ENCODE data around the gene PHC3. TPM values are rescaled to one million over a fixed set of nuclear protein-coding genes. Genes with fewer than 3 reads are reported as not detected.

Gene PHC3
- total RNA-seq, 2 experiments from 2014 or later, result 39.6 to 41.4 TPM

GRCh38 chr3:170056710-170057454 lies 124.7 kb downstream of the PHC3 start:
- Mint-ChIP-seq H3K4me3 (peak overlapping the region; percentile 5), H3K36me3 (no peaks in the 10 kb centered on the region), H3K9me3 (no peaks in the 10 kb centered on the region), H3K27ac (no peak overlapping the region), H3K27me3 (no peaks in the 10 kb centered on the region), H3K4me1 (peaks cover 35% of the 10 kb centered on the region)
- no peak for DNase-seq

- no peak overlapping the region for H3K4me3 Mint-ChIP-seq
- peaks cover 35% of the 10 kb centered on the region for H3K4me1 Mint-ChIP-seq
- no peaks in the 10 kb centered on the region for H3K27me3 Mint-ChIP-seq
- peak; percentile 18 for DNase-seq
- no peaks in the 10 kb centered on the region for H3K36me3 Mint-ChIP-seq
- H3K27ac Mint-ChIP-seq, result no peak overlapping the region
- no peaks in the 10 kb centered on the region for H3K9me3 Mint-ChIP-seq
Observed at GRCh38 chr3:170055209-170055608, 126.3 kb downstream of the PHC3 start.

GRCh38 chr3:170054204-170054603 lies 127.3 kb downstream of the PHC3 start:
- Mint-ChIP-seq H3K27me3 (no peaks in the 10 kb centered on the region), H3K4me3 (no peak overlapping the region), H3K9me3 (no peaks in the 10 kb centered on the region), H3K27ac (no peak overlapping the region), H3K36me3 (no peaks in the 10 kb centered on the region), H3K4me1 (peaks cover 35% of the 10 kb centered on the region)
- DNase-seq, result no peak

GRCh38 chr3:170052398-170052797 lies 129.1 kb downstream of the PHC3 start:
- H3K4me1 Mint-ChIP-seq, result peaks cover 23% of the 10 kb centered on the region
- no peak for DNase-seq
- no peak overlapping the region for H3K27ac Mint-ChIP-seq
- no peaks in the 10 kb centered on the region for H3K36me3 Mint-ChIP-seq
- no peak overlapping the region for H3K4me3 Mint-ChIP-seq
- no peaks in the 10 kb centered on the region for H3K27me3 Mint-ChIP-seq
- H3K9me3 Mint-ChIP-seq, result no peaks in the 10 kb centered on the region

- H3K36me3 Mint-ChIP-seq, result no peaks in the 10 kb centered on the region
- DNase-seq, result no peak
- H3K27me3 Mint-ChIP-seq, result no peaks in the 10 kb centered on the region
- H3K4me1 Mint-ChIP-seq, result peaks cover 11% of the 10 kb centered on the region
- no peak overlapping the region for H3K4me3 Mint-ChIP-seq
- H3K9me3 Mint-ChIP-seq, result no peaks in the 10 kb centered on the region
- H3K27ac Mint-ChIP-seq, result no peak overlapping the region
Observed at GRCh38 chr3:170050753-170051152, 130.8 kb downstream of the PHC3 start.

- H3K9me3 Mint-ChIP-seq, result no peaks in the 10 kb centered on the region
- no peaks in the 10 kb centered on the region for H3K36me3 Mint-ChIP-seq
- H3K4me1 Mint-ChIP-seq, result peaks cover 11% of the 10 kb centered on the region
- no peak overlapping the region for H3K4me3 Mint-ChIP-seq
- H3K27me3 Mint-ChIP-seq, result no peaks in the 10 kb centered on the region
- no peak for DNase-seq
- H3K27ac Mint-ChIP-seq, result no peak overlapping the region
Observed at GRCh38 chr3:170049146-170050000, 132.2 kb downstream of the PHC3 start.

GRCh38 chr3:170047133-170047404 lies 134.5 kb downstream of the PHC3 start:
- Mint-ChIP-seq H3K4me1 (peaks cover 11% of the 10 kb centered on the region), H3K36me3 (no peaks in the 10 kb centered on the region), H3K9me3 (no peaks in the 10 kb centered on the region), H3K27ac (no peak overlapping the region), H3K4me3 (no peak overlapping the region), H3K27me3 (no peaks in the 10 kb centered on the region)
- DNase-seq, result no peak

GRCh38 chr3:170046269-170047132 lies 135.0 kb downstream of the PHC3 start:
- H3K27ac Mint-ChIP-seq, result no peak overlapping the region
- no peak overlapping the region for H3K4me3 Mint-ChIP-seq
- DNase-seq, result no peak
- peaks cover 11% of the 10 kb centered on the region for H3K4me1 Mint-ChIP-seq
- no peaks in the 10 kb centered on the region for H3K27me3 Mint-ChIP-seq
- no peaks in the 10 kb centered on the region for H3K36me3 Mint-ChIP-seq
- H3K9me3 Mint-ChIP-seq, result no peaks in the 10 kb centered on the region

GRCh38 chr3:170044795-170045244 lies 136.7 kb downstream of the PHC3 start:
- Mint-ChIP-seq H3K4me1 (peaks cover 14% of the 10 kb centered on the region), H3K36me3 (peaks cover 3% of the 10 kb centered on the region), H3K27me3 (no peaks in the 10 kb centered on the region), H3K27ac (peak overlapping the region; percentile 1), H3K9me3 (no peaks in the 10 kb centered on the region), H3K4me3 (no peak overlapping the region)
- no peak for DNase-seq

- H3K27me3 Mint-ChIP-seq, result no peaks in the 10 kb centered on the region
- H3K4me3 Mint-ChIP-seq, result no peak overlapping the region
- no peak overlapping the region for H3K27ac Mint-ChIP-seq
- H3K4me1 Mint-ChIP-seq, result peaks cover 14% of the 10 kb centered on the region
- H3K9me3 Mint-ChIP-seq, result no peaks in the 10 kb centered on the region
- peaks cover 3% of the 10 kb centered on the region for H3K36me3 Mint-ChIP-seq
- no peak for DNase-seq
Observed at GRCh38 chr3:170044271-170044670, 137.3 kb downstream of the PHC3 start.

GRCh38 chr3:170043506-170043905 lies 138.0 kb downstream of the PHC3 start:
- peaks cover 17% of the 10 kb centered on the region for H3K4me1 Mint-ChIP-seq
- H3K4me3 Mint-ChIP-seq, result no peak overlapping the region
- DNase-seq, result no peak

GRCh38 chr3:170040418-170040817 lies 141.1 kb downstream of the PHC3 start:
- Mint-ChIP-seq H3K9me3 (no peaks in the 10 kb centered on the region), H3K27ac (no peak overlapping the region), H3K27me3 (no peaks in the 10 kb centered on the region)

More at GRCh38 chr3:170043506-170043905, 138.0 kb downstream of the PHC3 start:
- Mint-ChIP-seq H3K27ac (no peak overlapping the region), H3K36me3 (peaks cover 3% of the 10 kb centered on the region), H3K9me3 (no peaks in the 10 kb centered on the region), H3K27me3 (no peaks in the 10 kb centered on the region)

GRCh38 chr3:170038434-170039110 lies 143.0 kb downstream of the PHC3 start:
- Mint-ChIP-seq H3K27me3 (no peaks in the 10 kb centered on the region), H3K27ac (peak overlapping the region; percentile 16), H3K9me3 (peaks cover 3% of the 10 kb centered on the region), H3K4me1 (peaks cover 13% of the 10 kb centered on the region), H3K36me3 (peaks cover 3% of the 10 kb centered on the region), H3K4me3 (peak overlapping the region; percentile 83)
- peak; percentile 38 for DNase-seq

More at GRCh38 chr3:170040418-170040817, 141.1 kb downstream of the PHC3 start:
- no peak for DNase-seq
- H3K4me3 Mint-ChIP-seq, result no peak overlapping the region
- peaks cover 11% of the 10 kb centered on the region for H3K4me1 Mint-ChIP-seq
- peaks cover 3% of the 10 kb centered on the region for H3K36me3 Mint-ChIP-seq
